ENCODE data around the gene RSPH6A. TPM values are rescaled to one million over a fixed set of nuclear protein-coding genes. Genes with fewer than 3 reads are reported as not detected.
A peak's percentile ranks its signal among the peaks of the same experiment; 100 is the strongest.

RSPH6A gene
- total RNA-seq, 1 donor from 2014 or later: 0.56 TPM

DNA sequence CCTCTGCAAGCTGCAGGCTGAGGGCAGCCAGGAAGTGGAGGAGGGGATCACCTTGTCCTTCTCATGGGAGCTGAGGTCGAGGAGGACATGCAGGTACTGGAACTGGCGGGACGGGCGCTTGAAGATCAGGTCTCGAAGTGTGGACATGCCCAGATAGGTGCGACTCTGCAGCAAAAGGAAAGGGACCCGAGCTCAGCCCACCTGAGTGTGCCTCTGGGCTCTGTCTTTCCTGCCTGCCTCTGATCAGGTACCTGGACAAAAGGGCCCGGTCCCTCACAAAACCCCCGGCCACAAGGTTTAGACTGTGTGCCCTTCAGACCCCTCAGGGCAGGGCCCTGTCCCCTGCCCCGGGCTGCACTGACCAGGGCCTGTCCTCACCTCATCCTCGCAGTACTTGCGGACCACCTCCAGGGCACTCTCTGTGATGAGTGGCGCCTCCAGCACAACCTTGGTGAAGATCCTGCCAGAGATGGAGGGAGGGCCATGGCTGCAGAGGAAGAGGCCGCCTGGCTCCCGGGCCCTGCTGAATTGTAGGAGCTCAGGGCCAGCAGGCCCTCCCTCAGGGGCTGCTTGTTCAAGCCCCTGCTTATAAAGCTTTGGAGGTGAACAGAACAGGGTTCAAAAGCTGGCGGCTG, 12.5 kb upstream of the RSPH6A start:
- no peaks in the 10 kb centered on the region for H3K27me3 Mint-ChIP-seq (ENCODE audit: low read depth)
- H3K36me3 Mint-ChIP-seq: peaks cover 29% of the 10 kb centered on the region
- no peaks in the 10 kb centered on the region for H3K9me3 Mint-ChIP-seq
- no peak for DNase-seq (ENCODE audit: low spot score in 2 of 2, unreplicated experiment in 2 of 2)
- no peak overlapping the region for H3K27ac Mint-ChIP-seq
- H3K4me3 Mint-ChIP-seq: no peak overlapping the region
- H3K4me1 Mint-ChIP-seq: no peaks in the 10 kb centered on the region
- TF ChIP-seq, protein P1, sequence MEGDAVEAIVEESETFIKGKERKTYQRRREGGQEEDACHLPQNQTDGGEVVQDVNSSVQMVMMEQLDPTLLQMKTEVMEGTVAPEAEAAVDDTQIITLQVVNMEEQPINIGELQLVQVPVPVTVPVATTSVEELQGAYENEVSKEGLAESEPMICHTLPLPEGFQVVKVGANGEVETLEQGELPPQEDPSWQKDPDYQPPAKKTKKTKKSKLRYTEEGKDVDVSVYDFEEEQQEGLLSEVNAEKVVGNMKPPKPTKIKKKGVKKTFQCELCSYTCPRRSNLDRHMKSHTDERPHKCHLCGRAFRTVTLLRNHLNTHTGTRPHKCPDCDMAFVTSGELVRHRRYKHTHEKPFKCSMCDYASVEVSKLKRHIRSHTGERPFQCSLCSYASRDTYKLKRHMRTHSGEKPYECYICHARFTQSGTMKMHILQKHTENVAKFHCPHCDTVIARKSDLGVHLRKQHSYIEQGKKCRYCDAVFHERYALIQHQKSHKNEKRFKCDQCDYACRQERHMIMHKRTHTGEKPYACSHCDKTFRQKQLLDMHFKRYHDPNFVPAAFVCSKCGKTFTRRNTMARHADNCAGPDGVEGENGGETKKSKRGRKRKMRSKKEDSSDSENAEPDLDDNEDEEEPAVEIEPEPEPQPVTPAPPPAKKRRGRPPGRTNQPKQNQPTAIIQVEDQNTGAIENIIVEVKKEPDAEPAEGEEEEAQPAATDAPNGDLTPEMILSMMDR (IDR thresholded peaks at IDR 0.05; ENCODE audit: unreplicated experiment): no peak

DNA sequence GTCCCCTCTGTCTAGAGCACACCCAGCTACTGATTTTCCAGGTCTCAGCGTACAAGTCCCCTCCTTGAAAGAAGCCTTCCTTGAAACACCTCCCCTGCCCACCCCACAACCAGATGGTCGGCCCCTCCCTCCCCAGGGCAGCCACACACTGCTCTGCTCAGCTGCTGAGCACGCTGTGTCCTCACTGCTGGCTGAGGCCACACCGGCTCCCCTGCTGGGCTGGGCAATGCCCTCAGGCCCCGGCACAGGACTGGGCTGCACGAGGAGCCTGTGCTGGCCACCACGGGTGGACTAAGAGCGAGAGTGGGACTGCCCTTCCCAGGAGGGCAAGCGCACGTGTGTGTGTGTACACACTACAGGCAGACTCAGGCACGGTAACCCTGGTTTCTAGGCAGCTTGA, 11.8 kb upstream of the RSPH6A start:
- H3K36me3 Mint-ChIP-seq: peaks cover 26% of the 10 kb centered on the region
- TF ChIP-seq, protein P1 (IDR thresholded peaks at IDR 0.05; ENCODE audit: unreplicated experiment): no peak
- no peak overlapping the region for H3K27ac Mint-ChIP-seq
- H3K4me1 Mint-ChIP-seq: no peaks in the 10 kb centered on the region
- no peaks in the 10 kb centered on the region for H3K9me3 Mint-ChIP-seq
- no peak for DNase-seq (ENCODE audit: low spot score in 2 of 2, unreplicated experiment in 2 of 2)
- no peaks in the 10 kb centered on the region for H3K27me3 Mint-ChIP-seq (ENCODE audit: low read depth)
- H3K4me3 Mint-ChIP-seq: no peak overlapping the region

DNA sequence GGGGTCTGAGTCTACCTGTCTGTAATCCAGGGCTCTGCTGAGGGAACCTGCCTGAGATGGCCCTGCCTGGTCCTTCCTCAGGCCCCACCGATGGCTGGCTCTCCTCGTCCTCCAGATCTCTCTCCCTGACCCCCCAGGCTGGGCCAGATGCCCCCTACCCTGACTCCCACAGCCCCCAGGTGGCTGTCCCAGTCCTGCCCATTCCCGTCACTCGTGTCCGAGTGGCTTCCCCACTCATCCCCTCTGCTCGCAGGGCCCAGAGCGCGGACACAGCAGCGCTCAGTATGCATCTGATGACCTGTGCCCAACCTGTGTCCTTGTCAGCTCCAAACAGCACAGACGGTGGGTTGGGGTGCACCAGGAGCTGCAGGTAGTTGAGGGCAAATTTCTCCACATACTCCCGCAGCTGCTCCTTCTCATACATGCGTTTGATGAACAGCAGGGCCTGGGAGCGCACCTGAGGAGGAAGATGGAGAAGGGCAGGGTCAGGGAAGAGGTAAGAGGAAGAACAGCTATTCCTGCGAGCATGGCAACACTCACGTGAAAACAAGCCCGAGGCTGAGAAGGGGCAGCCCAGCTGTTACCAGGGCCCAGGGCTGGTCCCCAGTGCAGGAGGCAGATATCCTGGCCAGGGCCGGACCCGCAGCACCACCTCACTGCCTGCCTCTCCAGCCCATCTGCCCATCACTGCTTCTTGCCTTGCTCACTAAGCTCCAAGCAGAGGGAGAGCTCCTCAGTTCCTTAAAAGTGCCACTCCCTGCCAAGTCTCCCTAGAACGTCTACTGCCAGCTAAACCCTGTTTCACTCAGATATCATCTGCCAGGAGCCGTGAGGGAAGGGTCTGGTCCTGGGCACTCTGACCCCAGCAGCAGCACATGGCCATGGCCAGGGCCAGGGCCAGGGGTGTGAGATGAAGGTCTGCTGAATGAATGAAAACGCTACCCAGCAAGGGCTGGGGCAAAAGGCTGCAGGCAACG, 11.1 kb upstream of the RSPH6A start:
- Mint-ChIP-seq H3K27me3 (ENCODE audit: low read depth) (no peaks in the 10 kb centered on the region), H3K27ac (no peak overlapping the region), H3K4me3 (no peak overlapping the region), H3K4me1 (no peaks in the 10 kb centered on the region), H3K36me3 (peaks cover 26% of the 10 kb centered on the region), H3K9me3 (no peaks in the 10 kb centered on the region)
- no peak for DNase-seq (ENCODE audit: low spot score in 2 of 2, unreplicated experiment in 2 of 2)
- TF ChIP-seq, protein P1 (IDR thresholded peaks at IDR 0.05; ENCODE audit: unreplicated experiment): no peak

DNA sequence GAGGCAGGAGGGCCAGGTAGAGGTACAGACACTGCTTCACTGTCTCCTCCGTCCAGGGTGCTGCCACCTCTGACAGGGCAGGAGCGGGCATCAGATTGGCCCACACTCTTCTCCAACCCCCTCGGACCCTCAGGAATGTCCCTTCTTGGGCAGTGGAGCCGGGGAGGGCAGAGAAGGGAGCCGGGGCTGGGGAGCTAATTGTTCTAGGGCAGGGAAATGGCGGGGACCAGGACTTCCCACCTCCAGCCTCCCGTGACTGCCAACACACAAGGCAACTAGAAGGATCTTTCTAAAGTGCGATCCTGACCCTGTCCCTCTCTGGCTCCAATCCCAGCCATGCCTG, 10.1 kb upstream of the RSPH6A start:
- Mint-ChIP-seq H3K27ac (no peak overlapping the region), H3K36me3 (peaks cover 26% of the 10 kb centered on the region), H3K27me3 (ENCODE audit: low read depth) (no peaks in the 10 kb centered on the region), H3K4me1 (no peaks in the 10 kb centered on the region), H3K9me3 (no peaks in the 10 kb centered on the region), H3K4me3 (no peak overlapping the region)
- no peak for DNase-seq (ENCODE audit: low spot score in 2 of 2, unreplicated experiment in 2 of 2)
- TF ChIP-seq, protein P1 (IDR thresholded peaks at IDR 0.05; ENCODE audit: unreplicated experiment): no peak

DNA sequence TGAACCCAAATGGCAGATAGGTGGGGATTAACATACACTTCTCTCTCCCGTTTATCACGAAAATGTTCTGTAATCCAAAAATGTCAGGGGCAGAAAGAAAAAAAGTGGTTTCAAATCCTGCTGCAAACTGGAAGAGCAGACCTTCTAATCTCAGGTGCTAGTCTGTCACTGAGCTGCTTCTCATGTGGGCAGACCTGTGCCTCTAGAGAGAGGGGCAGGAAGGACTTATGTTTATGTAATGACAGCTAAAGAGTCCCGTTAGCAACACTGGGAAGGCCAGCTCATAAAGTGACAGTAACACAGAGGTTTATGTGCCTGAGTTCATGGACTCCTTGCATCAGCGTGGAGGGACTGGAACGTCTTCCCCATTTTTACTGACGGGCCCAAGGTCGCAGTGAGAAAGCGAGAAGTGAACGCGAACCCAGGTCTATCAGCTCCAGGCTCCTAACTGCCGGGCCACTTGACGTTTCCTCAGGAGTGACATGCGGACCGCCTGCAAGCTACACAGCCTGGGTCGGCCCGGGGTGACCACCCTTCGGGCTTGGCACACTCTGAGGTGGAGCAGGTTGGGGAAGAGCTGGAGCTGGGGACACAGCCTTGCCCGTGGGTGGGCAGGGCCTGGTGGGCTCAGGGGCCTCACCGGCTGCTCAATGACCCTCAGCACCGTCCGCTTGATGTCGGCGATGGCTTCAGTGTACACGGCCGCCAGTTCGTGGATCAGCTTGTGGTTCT, 9.6 kb upstream of the RSPH6A start:
- H3K36me3 Mint-ChIP-seq: peaks cover 27% of the 10 kb centered on the region
- DNase-seq (ENCODE audit: low spot score in 2 of 2, unreplicated experiment in 2 of 2): no peak
- H3K4me1 Mint-ChIP-seq: no peaks in the 10 kb centered on the region
- no peaks in the 10 kb centered on the region for H3K9me3 Mint-ChIP-seq
- H3K27ac Mint-ChIP-seq: peak overlapping the region; percentile 1
- no peaks in the 10 kb centered on the region for H3K27me3 Mint-ChIP-seq (ENCODE audit: low read depth)
- TF ChIP-seq, protein P1 (IDR thresholded peaks at IDR 0.05; ENCODE audit: unreplicated experiment): no peak
- H3K4me3 Mint-ChIP-seq: no peak overlapping the region
